K562 (cell line): ENCODE measurements around the gene TBC1D2. TPM values are rescaled to one million over a fixed set of nuclear protein-coding genes. Genes with fewer than 3 reads are reported as not detected.
A peak's percentile ranks its signal among the peaks of the same experiment; 100 is the strongest.

Experiments
- ATF7 ChIP-seq: fragments of 450-650 bp; IDR thresholded peaks from 2 replicates; pipeline ENCODE4 v1.7.1; 2014; ENCODE audit warnings: mild to moderate bottlenecking, moderate library complexity
- BCL6 ChIP-seq: fragments of 250-450 bp; sonication (Bioruptor Pico); IDR thresholded peaks from 2 replicates; pipeline ENCODE4 v1.4.0; 2020
- E4F1 ChIP-seq: fragments of 250-450 bp; sonication (Bioruptor Pico); IDR thresholded peaks from 2 replicates; pipeline ENCODE4 v1.5.0; 2021; ENCODE audit warnings: mild to moderate bottlenecking, borderline replicate concordance
- FOXJ3 ChIP-seq: sonication (generic); formaldehyde crosslinking; IDR thresholded peaks from 2 replicates; pipeline ENCODE4 v1.4.0; 2020; ENCODE audit warnings: mild to moderate bottlenecking, missing genetic modification reagents
- FOXO4 ChIP-seq: fragments of 450-650 bp; formaldehyde crosslinking; IDR thresholded peaks from 2 replicates; pipeline ENCODE4 v1.4.0; 2020; ENCODE audit warnings: mild to moderate bottlenecking, moderate library complexity
- HDAC1 ChIP-seq, 2 experiments: fragments of 450-650 bp; IDR thresholded peaks; 2 replicates each; pipeline ENCODE4 v1.6.1; 2016 to 2017; ENCODE audit warnings: inconsistent platforms in 1 of 2, mild to moderate bottlenecking in 1 of 2, moderate library complexity in 1 of 2
- HNRNPH1 ChIP-seq: fragments of 200-400 bp; formaldehyde crosslinking; optimal IDR thresholded peaks from 2 replicates; pipeline ENCODE3; 2017; ENCODE audit warnings: low read depth, mild to moderate bottlenecking, low read length, moderate library complexity
- NFE2L1 ChIP-seq: fragments of 450-650 bp; IDR thresholded peaks from 2 replicates; pipeline ENCODE4 v1.6.1; 2016; ENCODE audit warnings: missing genetic modification characterization, low read depth, mild to moderate bottlenecking, missing compliant biosample characterization, moderate library complexity, borderline replicate concordance
- SOX6 ChIP-seq: fragments of 450-650 bp; IDR thresholded peaks from 2 replicates; pipeline ENCODE4 v1.6.1; 2014; ENCODE audit warnings: mild to moderate bottlenecking
- STAG1 ChIP-seq: sonication (generic); formaldehyde crosslinking; IDR thresholded peaks from 2 replicates; pipeline ENCODE4 v1.5.0; 2020; ENCODE audit warnings: missing genetic modification reagents, borderline replicate concordance
- TEAD4 ChIP-seq, 2 experiments: sonication (generic) in 1 of 2; formaldehyde crosslinking in 1 of 2; IDR thresholded peaks; 2 replicates each; pipeline versions ENCODE4 v1.6.1 to v1.8.0; 2012 to 2022; ENCODE audit warnings: borderline replicate concordance in 1 of 2, inconsistent platforms in 1 of 2, low read length in 1 of 2, mild to moderate bottlenecking in 1 of 2, missing genetic modification reagents in 1 of 2
- ZBED1 ChIP-seq: IDR thresholded peaks from 2 replicates; pipeline ENCODE4 v1.6.1; 2014
- ZNF197 ChIP-seq: fragments of 200-800 bp; sonication (Bioruptor generic); IDR thresholded peaks from 2 replicates; pipeline ENCODE4 v1.6.1; 2016; ENCODE audit warnings: low read depth, missing genetic modification characterization, missing compliant biosample characterization
- ZNF589 ChIP-seq: fragments of 200-800 bp; sonication (Bioruptor generic); IDR thresholded peaks from 2 replicates; pipeline ENCODE4 v1.6.1; 2016; ENCODE audit warnings: low read depth, missing genetic modification characterization, missing compliant biosample characterization
- ZNF75A ChIP-seq: fragments of 450-650 bp; formaldehyde crosslinking; IDR thresholded peaks from 2 replicates; pipeline ENCODE4 v1.4.0; 2020; ENCODE audit warnings: mild to moderate bottlenecking
- ZNF785 ChIP-seq: fragments of 250-450 bp; sonication (Bioruptor Pico); IDR thresholded peaks from 2 replicates; pipeline ENCODE4 v1.4.0; 2020; ENCODE audit warnings: mild to moderate bottlenecking
- polyA plus RNA-seq, 8 experiments: library from polyadenylated mRNA; depleted of rRNA in 4 of 8; stranded (reverse) in 5 of 8; unstranded in 3 of 8; fragments of >200 nt; fragmentation: Nextera tagmentation in 2 of 8; fragmentation: Illumina TruSeq in 1 of 8; extraction: Ambion mirVana in 2 of 8; extraction: Trizol in 1 of 8; gene quantifications; 2 replicates each; pipeline versions ENCODE4 v1.2.1 to v1.2.3, GENCODE V29; 2011 to 2014; ENCODE audit warnings: inconsistent platforms in 1 of 8, missing spikeins in 1 of 8
- total RNA-seq, 7 experiments: library from RNA; depleted of rRNA in 6 of 7; stranded (reverse); fragments of >200 nt in 6 of 7; fragmentation: Illumina TruSeq in 2 of 7; extraction: Trizol in 2 of 7; gene quantifications; 2 replicates each; pipeline versions ENCODE4 v1.2.1 to v1.2.3, GENCODE V29; 2011 to 2021; ENCODE audit warnings: low replicate concordance in 1 of 7
- TF ChIP-seq, protein P1 (sequence below), 2 experiments: fragments of 450-650 bp in 1 of 2; sonication (generic) in 1 of 2; formaldehyde crosslinking in 1 of 2; IDR thresholded peaks in 1 of 2; conservative IDR thresholded peaks in 1 of 2; 2 replicates each; pipeline versions ENCODE4 v1.6.1 to v1.8.1; 2016 to 2023; ENCODE audit warnings: mild to moderate bottlenecking in 2 of 2, moderate library complexity in 2 of 2, inconsistent platforms in 1 of 2, missing genetic modification reagents in 1 of 2
- TF ChIP-seq, protein P2 (sequence below), 2 experiments: fragments of 450-650 bp; conservative IDR thresholded peaks; 2 replicates each; pipeline ENCODE4 v1.6.1; 2017; ENCODE audit warnings: mild to moderate bottlenecking in 2 of 2, moderate library complexity in 2 of 2
- TF ChIP-seq, protein P3 (sequence below): fragments of 250-450 bp; sonication (Bioruptor Pico); IDR thresholded peaks from 2 replicates; pipeline ENCODE4 v1.4.0; 2020; ENCODE audit warnings: mild to moderate bottlenecking, moderate library complexity

The TBC1D2 gene
- total and polyA plus RNA-seq, 9 of the 15 experiments (the other 6 are each of a cell fraction or from before 2014, with no cell fraction given) = 0.10 to 7.0 (median 2.5) TPM

DNA sequence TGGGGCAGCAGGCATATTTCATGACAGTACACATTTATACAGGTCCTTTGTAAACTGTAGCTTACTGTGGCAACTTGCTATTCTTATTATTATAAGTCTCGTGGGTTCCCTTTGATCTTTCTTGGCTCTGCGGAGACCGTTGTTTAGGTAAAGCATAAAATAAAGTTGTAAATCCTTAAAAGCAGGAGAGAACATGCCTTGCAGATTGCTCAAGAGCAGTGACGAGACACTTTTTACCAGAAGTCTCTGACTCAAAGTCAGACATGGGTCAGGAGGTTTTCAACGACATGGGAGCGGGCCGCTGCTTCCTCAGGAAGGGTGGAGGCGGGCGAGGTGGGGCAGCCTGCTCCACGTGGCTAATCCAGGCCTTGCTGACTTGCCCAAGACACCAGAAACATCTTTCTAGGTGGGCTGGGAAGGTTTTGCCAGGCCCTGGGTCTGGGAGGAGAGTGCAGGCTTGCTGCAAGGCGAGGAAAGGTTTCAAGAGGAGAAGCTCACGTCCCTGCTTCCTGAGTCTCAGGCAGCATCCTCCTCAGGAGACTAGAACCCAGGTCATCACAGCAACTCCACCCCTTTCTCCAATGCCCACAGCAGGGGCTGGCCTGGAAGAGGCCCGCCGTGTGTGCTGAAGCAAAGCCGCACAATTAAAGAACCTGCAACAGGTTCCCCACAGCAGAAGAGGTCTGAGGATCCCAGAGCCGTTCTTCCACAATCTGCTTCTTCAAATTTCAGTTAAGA is 6.5 kb downstream of the TBC1D2 start (continued):
- TF ChIP-seq FOXJ3 (CRISPR knock-in tag) (no peak), FOXO4 (CRISPR knock-in tag) (no peak), SOX6 (no peak), STAG1 (CRISPR knock-in tag) (no peak), ZNF75A (CRISPR knock-in tag) (peak; percentile 16; the same call in 1 of the 2 replicates), E4F1 (no peak), ZNF589 (CRISPR knock-in tag) (peak; percentile 76; the same call in 1 of the 2 replicates), ZNF785 (CRISPR knock-in tag) (no peak), TEAD4 (IDR thresholded peaks at IDR 0.05; ENCODE audit: low read length) (no peak; the same call in 1 of the 2 replicates), TEAD4 (CRISPR knock-in tag; IDR thresholded peaks at IDR 0.05; ENCODE audit: borderline replicate concordance) (no peak), HDAC1 (IDR thresholded peaks at IDR 0.05) (peak in 1 of 2 experiments; percentile 37; a peak in 1 of 4 replicates), ATF7 (peak; percentile 25; the same call in 1 of the 2 replicates), BCL6 (CRISPR knock-in tag) (no peak), NFE2L1 (tag) (peak; percentile 74; the same call in 1 of the 2 replicates), HNRNPH1 (no peak), ZNF197 (CRISPR knock-in tag) (no peak), ZBED1 (no peak)
- TF ChIP-seq, protein P1, sequence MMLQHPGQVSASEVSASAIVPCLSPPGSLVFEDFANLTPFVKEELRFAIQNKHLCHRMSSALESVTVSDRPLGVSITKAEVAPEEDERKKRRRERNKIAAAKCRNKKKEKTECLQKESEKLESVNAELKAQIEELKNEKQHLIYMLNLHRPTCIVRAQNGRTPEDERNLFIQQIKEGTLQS (IDR thresholded peaks at IDR 0.05) = peak; percentile 79
- TF ChIP-seq, protein P1 (CRISPR knock-in tag; conservative IDR thresholded peaks at IDR 0.05) = no peak
- TF ChIP-seq, protein P2, sequence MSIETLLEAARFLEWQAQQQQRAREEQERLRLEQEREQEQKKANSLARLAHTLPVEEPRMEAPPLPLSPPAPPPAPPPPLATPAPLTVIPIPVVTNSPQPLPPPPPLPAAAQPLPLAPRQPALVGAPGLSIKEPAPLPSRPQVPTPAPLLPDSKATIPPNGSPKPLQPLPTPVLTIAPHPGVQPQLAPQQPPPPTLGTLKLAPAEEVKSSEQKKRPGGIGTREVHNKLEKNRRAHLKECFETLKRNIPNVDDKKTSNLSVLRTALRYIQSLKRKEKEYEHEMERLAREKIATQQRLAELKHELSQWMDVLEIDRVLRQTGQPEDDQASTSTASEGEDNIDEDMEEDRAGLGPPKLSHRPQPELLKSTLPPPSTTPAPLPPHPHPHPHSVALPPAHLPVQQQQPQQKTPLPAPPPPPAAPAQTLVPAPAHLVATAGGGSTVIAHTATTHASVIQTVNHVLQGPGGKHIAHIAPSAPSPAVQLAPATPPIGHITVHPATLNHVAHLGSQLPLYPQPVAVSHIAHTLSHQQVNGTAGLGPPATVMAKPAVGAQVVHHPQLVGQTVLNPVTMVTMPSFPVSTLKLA (conservative IDR thresholded peaks at IDR 0.05) = peak; percentile 77 to 90
- TF ChIP-seq, protein P3, sequence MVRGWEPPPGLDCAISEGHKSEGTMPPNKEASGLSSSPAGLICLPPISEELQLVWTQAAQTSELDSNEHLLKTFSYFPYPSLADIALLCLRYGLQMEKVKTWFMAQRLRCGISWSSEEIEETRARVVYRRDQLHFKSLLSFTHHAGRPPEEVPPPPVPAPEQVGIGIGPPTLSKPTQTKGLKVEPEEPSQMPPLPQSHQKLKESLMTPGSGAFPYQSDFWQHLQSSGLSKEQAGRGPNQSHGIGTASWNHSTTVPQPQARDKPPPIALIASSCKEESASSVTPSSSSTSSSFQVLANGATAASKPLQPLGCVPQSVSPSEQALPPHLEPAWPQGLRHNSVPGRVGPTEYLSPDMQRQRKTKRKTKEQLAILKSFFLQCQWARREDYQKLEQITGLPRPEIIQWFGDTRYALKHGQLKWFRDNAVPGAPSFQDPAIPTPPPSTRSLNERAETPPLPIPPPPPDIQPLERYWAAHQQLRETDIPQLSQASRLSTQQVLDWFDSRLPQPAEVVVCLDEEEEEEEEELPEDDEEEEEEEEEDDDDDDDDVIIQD (CRISPR knock-in tag) = no peak
